Fibroblast of skin of scalp (primary cell): ENCODE measurements around the gene XCL2.
"Not testable (repeated sequence)": the region's sequence is repeated elsewhere in the genome, so short reads cannot be mapped to it uniquely, and the experiment has no call there.

Experiments
- DNase-seq: peaks from one replicate; pipeline ENCODE4 v3.0.0-alpha.2; 2013

XCL2 gene

GRCh38 chr1:168556647-168557046 is 12.8 kb upstream of the XCL2 start:
- no peak for DNase-seq

- DNase-seq, result no peak
Observed at GRCh38 chr1:168555508-168556046, 11.8 kb upstream of the XCL2 start.

GRCh38 chr1:168554603-168555483 is 11.0 kb upstream of the XCL2 start:
- no peak for DNase-seq

DNA sequence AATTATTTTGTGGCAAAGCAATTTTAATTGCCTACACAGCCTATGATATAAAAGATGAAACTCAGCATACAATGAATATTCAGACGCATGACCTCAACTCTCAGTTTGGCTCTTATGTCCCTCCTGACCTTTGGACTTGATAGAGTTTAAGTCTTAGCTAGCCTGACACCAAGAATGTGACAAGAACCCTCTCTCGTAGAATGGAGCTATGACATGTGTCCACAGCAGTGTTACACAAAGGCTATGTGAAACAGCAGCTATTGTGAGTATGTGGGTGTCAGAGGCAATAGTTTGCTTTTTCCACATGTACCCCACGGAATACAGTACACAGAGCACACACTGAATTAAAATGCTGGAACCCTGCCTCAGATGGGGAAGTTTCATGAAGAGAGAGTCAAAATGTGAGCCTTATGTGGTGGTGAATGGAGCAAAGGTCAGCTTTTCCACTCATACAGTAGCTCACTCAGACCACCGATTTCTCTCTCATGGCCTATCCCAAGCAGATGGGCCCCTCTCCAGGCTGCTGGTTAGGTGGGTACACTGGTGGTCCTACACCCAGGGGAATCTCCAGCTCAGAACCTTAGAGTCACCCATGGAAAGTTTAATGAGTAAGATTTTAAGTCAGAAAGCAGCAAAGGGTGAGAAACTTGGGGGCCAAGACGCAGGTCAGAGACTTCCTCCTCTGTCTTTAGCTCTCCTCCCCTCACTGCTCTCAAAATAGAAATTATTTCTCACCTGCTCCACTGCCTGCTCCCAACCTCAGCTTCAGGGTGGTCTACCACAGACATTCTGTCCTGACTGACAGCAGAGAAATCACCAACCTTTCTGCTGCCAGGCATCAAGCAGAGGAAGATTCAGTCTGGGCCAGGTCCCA is 10.1 kb upstream of the XCL2 start:
- no peak for DNase-seq

DNA sequence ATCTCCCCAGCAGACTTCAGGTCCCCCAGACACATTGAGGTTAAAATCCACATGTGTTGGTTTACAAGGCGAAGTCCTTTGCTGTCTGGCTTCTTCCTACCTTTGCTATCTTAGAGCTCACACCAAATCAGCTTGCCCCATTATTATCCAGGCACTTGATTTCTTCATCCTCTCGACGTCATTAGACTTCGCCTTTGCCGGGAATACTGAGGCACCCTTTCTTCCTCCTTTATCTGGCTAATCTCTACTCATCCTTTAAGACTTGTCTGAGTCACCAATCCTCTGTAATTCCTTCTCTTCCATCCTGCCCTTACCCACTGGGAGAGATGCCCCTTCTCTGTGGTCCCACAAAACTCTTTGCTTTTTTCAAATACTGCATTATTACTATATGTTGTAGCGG is 9.2 kb upstream of the XCL2 start:
- no peak for DNase-seq

GRCh38 chr1:168551688-168552087 is 7.9 kb upstream of the XCL2 start:
- no peak for DNase-seq

- DNase-seq, result no peak
Observed at GRCh38 chr1:168550971-168551370, 7.2 kb upstream of the XCL2 start.

GRCh38 chr1:168546553-168546895 is 2.7 kb upstream of the XCL2 start:
- DNase-seq, result not testable (repeated sequence)

GRCh38 chr1:168545678-168546552 is 2.1 kb upstream of the XCL2 start:
- peak; percentile 17 for DNase-seq

DNA sequence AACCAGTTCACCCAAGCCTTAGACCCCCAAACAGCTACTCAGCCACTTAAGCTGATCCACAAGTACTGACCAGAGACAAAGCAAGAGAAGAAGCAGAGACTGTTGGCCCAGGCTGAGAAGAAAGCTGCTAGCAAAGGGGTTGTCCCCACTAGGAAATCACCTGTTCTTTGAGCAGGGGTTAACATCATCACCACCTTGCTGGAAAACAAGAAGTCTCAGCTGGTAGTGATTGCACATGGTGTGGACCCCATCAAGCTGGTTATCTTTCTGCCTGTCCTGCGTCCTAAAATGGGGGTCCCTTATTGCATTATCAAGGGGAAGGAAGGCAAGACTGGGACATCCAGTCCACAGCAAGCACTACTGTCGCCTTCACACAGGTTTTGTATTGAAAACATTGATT is 819 bp downstream of the XCL2 start:
- DNase-seq, result not testable (repeated sequence)

GRCh38 chr1:168540798-168541197 is 3.0 kb downstream of the XCL2 start:
- not testable (repeated sequence) for DNase-seq

DNA sequence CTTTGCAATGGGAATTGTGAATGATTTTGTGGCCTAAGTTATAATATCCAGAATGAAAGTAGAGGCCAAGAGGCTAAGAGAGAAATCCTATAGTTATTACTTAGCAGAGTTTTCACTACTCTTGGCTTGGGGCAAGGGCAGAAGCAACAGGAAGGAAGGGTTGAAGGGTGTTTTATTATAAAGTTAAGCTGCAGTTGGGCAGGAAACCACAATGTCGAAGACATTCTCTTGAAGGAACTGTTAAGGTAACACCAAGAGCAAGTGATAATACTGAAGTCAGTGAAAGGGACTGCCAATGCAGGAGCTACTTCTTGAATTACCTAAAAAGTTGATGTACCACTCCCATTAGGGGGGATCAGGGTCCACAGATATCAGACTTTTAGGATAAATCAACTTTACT is 8.3 kb downstream of the XCL2 start:
- no peak for DNase-seq

- DNase-seq, result no peak
Observed at GRCh38 chr1:168531615-168532345, 12.0 kb downstream of the XCL2 start.

DNA sequence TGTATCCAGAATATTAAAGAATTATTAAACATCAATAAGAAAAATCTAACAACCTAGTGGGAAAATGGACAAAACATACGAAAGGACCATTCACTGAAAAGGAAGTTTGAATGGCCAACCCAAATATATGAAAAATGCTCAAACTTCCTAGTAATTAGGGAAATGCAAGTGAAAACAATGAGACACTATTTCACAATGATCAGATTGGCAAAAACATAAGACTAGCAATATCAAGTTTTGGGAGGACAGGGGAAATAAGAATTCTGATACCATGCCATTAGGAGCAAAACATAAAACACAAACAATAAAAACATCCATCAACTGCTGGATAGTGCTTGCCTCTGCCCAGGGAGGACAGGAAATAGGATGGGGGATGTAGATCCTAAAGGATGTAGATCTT is 14.3 kb downstream of the XCL2 start:
- DNase-seq, result no peak

- no peak for DNase-seq
Observed at GRCh38 chr1:168521401-168522000, 22.3 kb downstream of the XCL2 start.

DNA sequence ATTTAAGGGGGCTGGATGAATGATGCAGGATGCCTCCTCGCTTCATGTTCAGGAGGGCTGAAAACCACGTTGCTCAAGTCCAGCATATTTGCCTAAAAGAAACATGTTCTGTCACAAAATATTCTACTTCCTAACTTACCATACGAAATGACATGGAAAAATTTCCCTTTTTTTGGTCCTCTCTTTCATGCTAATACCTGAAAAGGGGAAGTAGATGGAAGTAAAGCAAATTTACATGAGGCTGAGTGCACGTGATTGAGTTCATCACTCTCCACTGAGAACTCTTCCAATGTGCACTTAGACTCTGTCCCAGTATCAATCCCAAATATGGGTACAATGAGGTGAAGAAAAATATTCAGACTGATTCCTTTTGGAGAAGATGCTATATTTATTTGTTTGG is 23.0 kb downstream of the XCL2 start:
- DNase-seq, result no peak

- DNase-seq, result no peak
Observed at GRCh38 chr1:168520052-168520751, 23.6 kb downstream of the XCL2 start.

- DNase-seq, result no peak
Observed at GRCh38 chr1:168518813-168519212, 25.0 kb downstream of the XCL2 start.

DNA sequence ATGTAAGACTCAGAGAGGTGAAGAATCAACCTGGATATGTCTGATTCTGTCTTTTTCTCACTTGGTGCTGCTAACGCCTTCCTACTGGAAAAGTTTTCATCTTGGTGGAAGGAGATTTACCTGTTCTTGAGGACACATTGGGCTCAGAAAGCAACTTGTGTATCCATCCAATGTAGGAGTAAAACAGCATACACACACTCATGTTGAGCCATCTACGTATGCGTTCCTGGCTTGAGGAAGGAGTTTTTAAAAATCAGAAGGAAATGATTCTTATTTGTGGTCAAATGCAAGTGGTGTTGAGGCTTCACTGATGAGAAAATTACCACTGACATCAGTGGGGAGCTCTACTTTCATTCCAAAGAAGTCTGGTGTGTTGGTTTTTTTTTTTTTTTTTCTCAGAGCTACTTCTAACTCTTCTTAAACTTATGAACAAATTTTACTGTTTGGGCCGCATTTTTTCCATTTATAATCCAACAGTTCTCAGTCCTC is 25.6 kb downstream of the XCL2 start:
- DNase-seq, result no peak

DNA sequence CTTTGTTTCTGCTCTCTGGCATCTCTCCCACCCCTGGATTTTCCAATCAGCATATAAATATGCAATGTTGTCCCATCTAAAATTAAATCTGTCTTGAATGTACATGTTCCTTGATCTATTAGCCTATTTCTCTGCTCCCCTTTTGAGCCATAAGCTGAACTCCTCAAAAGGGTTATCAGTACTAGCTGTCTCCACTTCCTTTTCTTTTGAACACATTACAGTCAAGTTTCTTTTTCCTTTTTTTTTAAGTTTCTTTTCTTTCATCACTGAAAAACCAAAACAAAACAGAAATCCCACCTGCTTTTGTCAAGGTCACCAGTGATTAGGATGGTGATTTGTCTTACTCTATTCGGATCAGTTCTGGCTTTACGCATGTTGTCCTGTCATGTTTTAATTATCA is 29.3 kb downstream of the XCL2 start:
- DNase-seq, result no peak
